GM18526 (cell line): ENCODE data around the gene CFLAR.

Source experiments
- POLR2A ChIP-seq: IDR thresholded peaks from 3 replicates; pipeline ENCODE4 v1.6.1; 2011; ENCODE audit not compliant: insufficient read length; ENCODE audit errors: extremely low read depth

The CFLAR gene

DNA sequence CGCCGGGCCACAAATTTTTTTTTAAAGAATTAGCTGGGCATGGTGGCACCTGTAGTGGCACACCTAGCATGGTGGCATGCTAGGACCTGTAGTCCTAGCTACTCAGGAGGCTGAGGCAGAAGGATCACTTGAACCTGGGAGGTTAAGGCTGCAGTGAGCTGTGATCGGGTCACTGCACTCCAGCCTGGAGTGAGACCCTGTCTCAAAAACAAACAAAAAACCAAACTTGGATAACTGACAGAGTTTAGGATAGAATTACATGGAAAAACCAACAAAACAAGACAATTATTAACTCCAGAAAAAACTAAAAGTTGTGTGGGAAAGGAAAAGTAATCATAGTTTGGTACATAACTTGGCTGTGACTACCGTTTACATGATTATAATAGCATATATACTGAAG lies 1.6 kb upstream of the CFLAR start:
- TF ChIP-seq POLR2A: no peak

DNA sequence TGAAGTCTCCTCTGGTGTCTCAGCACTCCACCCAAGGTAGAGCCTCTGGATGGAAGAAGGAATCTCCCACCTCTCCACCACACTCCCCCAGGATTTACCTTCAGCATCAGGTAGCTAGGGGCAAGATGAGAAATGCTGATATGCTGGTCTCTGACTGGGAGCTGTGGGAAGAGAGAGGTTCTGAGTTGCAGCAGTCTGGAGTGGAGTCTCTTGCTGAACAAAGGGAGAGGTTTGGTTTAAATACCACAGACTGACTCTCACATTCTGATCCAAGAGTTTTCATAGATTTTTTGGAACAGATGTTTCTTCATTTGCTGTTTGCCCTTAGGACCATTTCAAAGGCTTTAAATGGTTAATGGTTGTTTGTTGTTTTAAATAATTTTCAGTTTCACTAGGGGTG lies 1.1 kb upstream of the CFLAR start:
- no peak for TF ChIP-seq POLR2A

GRCh38 chr2:201116959-201117734 lies 1.2 kb downstream of the CFLAR start:
- peak; percentile 27 for TF ChIP-seq POLR2A

DNA sequence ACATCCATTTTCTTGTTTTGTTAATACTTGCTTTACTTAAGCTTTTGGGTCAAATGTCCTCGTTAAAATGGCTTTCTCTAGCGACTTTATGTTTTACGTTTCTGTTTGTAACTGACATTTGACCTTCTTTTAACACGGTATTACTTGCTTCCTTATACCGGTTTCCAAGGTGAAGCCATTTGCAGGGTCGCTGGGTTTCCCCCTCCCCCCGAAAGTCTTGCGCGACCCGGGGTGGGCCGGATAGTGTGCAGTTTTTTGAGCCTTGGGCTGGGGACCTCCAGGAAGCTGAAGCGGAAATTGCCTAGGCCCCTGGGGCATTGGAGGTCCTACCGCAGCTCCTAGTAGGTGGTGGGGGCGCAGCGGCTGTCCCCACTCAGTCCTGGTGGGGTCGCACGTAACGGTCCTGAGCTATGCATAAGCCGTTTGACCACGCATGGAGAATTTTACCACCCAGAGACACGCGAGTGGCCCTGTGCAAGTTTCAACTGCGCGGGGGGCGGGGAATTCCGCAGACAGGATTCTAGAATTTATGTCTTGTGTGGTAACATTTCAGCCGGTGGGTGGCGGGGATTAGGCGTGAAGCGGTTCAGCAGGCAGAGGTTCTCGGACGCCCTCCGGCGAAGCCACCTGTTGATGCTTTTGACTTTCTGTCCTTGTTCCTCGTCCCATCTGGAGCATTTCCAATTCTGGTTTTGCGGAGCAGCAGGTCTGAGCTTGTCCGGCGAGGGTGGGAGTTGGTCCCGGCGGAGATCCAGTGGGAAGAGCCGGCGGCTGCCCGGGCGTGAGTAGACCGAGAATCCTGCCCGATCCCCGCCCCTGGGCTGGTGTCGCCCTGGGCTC lies 2.4 kb downstream of the CFLAR start:
- peak; percentile 75 for TF ChIP-seq POLR2A

GRCh38 chr2:201118961-201119854 lies 3.2 kb downstream of the CFLAR start:
- peak; percentile 59 for TF ChIP-seq POLR2A

- TF ChIP-seq POLR2A: no peak
These were observed 6.3 kb downstream of the CFLAR start for GRCh38 chr2:201122276-201122675.

GRCh38 chr2:201126308-201127151 lies 10.6 kb downstream of the CFLAR start:
- TF ChIP-seq POLR2A: no peak

GRCh38 chr2:201127152-201127511 lies 11.2 kb downstream of the CFLAR start:
- peak; percentile 20 for TF ChIP-seq POLR2A

- TF ChIP-seq POLR2A: peak; percentile 41
These were observed 11.6 kb downstream of the CFLAR start for GRCh38 chr2:201127570-201127969.

DNA sequence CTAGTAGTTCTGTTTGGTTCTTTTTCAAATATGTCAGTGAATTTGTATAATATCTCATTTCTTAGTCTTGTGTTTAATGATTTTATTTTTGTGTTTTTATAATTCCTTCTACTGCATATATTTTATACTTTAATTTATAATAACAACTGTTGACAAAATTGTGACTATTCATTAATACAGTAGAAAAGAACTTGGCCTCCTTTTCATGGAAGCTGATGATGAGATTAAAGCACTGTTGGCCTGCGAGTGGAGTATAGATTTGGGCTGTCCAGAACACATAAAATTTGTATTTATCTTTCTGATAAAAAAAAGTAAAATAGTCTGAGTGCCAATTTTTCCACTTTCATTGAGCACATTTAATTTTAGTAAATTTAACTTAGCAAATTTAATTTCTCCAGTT lies 12.1 kb downstream of the CFLAR start:
- no peak for TF ChIP-seq POLR2A

GRCh38 chr2:201128933-201129505 lies 13.1 kb downstream of the CFLAR start:
- TF ChIP-seq POLR2A: peak; percentile 28

DNA sequence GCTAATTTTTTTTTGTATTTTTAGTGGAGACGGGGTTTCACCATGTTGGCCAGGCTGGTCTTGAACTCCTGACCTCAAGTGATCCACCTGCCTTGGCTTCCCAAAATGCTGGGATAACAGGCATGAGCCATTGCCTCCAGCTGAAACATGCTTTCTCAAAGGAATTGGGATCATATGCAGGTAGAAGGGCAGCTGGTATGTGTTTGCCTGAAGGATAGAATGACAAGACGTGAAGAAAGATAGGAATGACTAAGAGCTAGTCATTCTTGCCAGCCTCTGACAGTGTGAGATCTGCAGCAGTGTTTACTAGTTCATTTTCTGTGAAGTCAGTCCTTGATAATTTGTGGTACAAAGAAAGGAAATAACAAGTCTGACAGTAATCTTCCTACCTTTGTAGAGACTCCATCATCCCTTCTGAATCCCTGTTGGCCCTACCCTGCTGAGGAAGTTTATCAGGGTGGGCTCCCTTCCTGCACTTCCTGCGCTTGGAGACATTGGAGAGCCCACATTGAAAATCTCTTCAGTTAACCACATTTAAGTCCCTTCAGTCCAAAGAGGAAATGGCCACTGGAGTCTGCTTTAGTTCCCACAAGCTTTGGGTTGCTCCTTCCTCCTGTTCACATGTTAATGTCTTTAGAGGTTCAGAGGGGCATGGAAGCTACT lies 14.7 kb downstream of the CFLAR start:
- no peak for TF ChIP-seq POLR2A

GRCh38 chr2:201132518-201132917 lies 16.6 kb downstream of the CFLAR start:
- no peak for TF ChIP-seq POLR2A

DNA sequence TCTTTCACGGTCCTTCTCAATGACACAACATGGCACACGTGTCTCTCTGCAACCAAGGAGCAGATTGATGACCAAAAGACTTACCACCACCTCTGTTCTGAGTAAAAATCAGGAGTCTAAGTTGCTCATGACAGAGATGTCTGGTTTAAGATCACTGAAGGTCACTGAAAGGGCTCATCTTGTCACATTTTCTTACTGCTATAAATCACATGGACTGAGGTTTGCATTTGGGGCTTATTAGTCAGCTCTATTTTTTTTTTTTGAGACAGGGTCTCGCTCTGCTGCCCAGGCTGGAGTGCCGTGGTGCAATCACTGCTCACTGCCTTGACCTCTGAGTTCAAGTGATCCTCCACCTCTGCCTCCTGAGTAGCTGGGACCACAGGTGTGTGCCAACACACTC lies 19.4 kb downstream of the CFLAR start:
- TF ChIP-seq POLR2A: no peak
